GM06990 (cell line): Measurements from ENCODE around the gene RAB3D.
"Not testable (repeated sequence)": the region's sequence is repeated elsewhere in the genome, so short reads cannot be mapped to it uniquely, and the experiment has no call there.

Experiments used
- DNase-seq: peaks from one replicate; pipeline ENCODE4 v3.0.0-alpha.2; 2011; ENCODE audit not compliant: insufficient read length; ENCODE audit errors: extremely low read depth
- H3K27me3 ChIP-seq: replicated peaks from 2 replicates; pipeline ENCODE4 v1.6.0; 2011; ENCODE audit warnings: low read length; ENCODE audit not compliant: control insufficient read depth, insufficient read depth
- H3K36me3 ChIP-seq: 2 replicates; pipeline ENCODE4 v1.5.1; 2011; ENCODE audit warnings: low read length; ENCODE audit not compliant: control insufficient read depth, insufficient read depth
- H3K4me3 ChIP-seq: replicated peaks from 2 replicates; pipeline ENCODE4 v1.5.1; 2011; ENCODE audit warnings: low read depth, mild to moderate bottlenecking, control low read depth, low read length
- CTCF ChIP-seq: IDR thresholded peaks from 2 replicates; pipeline ENCODE4 v1.5.1; 2011; ENCODE audit warnings: low read length, control low read depth, mild to moderate bottlenecking, inconsistent platforms; ENCODE audit not compliant: insufficient read depth, poor library complexity, severe bottlenecking

Gene RAB3D

GRCh38 chr19:11335449-11336146, 3.9 kb downstream of the RAB3D start:
- no peak overlapping the region for H3K4me3 ChIP-seq

GRCh38 chr19:11333838-11334237, 5.6 kb downstream of the RAB3D start:
- H3K36me3 ChIP-seq, DNase-seq, H3K27me3 ChIP-seq, H3K4me3 ChIP-seq: not testable (repeated sequence)

More at GRCh38 chr19:11335449-11336146, 3.9 kb downstream of the RAB3D start:
- Histone ChIP-seq H3K36me3 (peaks cover 7% of the 10 kb centered on the region), H3K27me3 (no peaks in the 10 kb centered on the region)
- TF ChIP-seq CTCF, result no peak
- no peak for DNase-seq

- no peaks in the 10 kb centered on the region for H3K27me3 ChIP-seq
- H3K4me3 ChIP-seq, result no peak overlapping the region
- H3K36me3 ChIP-seq, result peaks cover 7% of the 10 kb centered on the region
- no peak for DNase-seq
- TF ChIP-seq CTCF, result no peak
Measured at GRCh38 chr19:11332822-11333221, 6.6 kb downstream of the RAB3D start.

GRCh38 chr19:11331502-11331901, 8.0 kb downstream of the RAB3D start:
- Histone ChIP-seq H3K27me3 (no peaks in the 10 kb centered on the region), H3K36me3 (peaks cover 7% of the 10 kb centered on the region), H3K4me3 (no peak overlapping the region)
- no peak for TF ChIP-seq CTCF
- no peak for DNase-seq

- DNase-seq, result no peak
- TF ChIP-seq CTCF, result no peak
- no peak overlapping the region for H3K4me3 ChIP-seq
- peaks cover 2% of the 10 kb centered on the region for H3K36me3 ChIP-seq
- H3K27me3 ChIP-seq, result no peaks in the 10 kb centered on the region
Measured at GRCh38 chr19:11330127-11330526, 9.3 kb downstream of the RAB3D start.

GRCh38 chr19:11325544-11325943, 13.9 kb downstream of the RAB3D start:
- no peaks in the 10 kb centered on the region; the same call in none of the 2 replicates for H3K36me3 ChIP-seq
- H3K27me3 ChIP-seq, result no peaks in the 10 kb centered on the region
- no peak for TF ChIP-seq CTCF
- H3K4me3 ChIP-seq, result no peak overlapping the region
- DNase-seq, result no peak
